GM23338 (cell line): ENCODE data around the gene ITPRID1. TPM values are rescaled to one million over a fixed set of nuclear protein-coding genes. Genes with fewer than 3 reads are reported as not detected.

Experiments
- ATAC-seq: fragments of 200-7000 bp; cut with Tn5 transposase; 3 replicates; pipeline ENCODE4 v1.9.1; 2020
- DNase-seq: peaks from one replicate; pipeline ENCODE4 v3.0.0-alpha.2; 2015; ENCODE audit warnings: low spot score
- H2AFZ ChIP-seq: fragments of 200-600 bp; sonication (generic); 2 replicates; pipeline ENCODE4 v1.8.0; 2016; ENCODE audit warnings: antibody characterized with exemption, mild to moderate bottlenecking, moderate library complexity
- H3F3A ChIP-seq: fragments of 200-600 bp; sonication (generic); replicated peaks from 2 replicates; pipeline ENCODE4 v1.8.0; 2017; ENCODE audit warnings: antibody characterized with exemption, mixed run types, low read depth
- H3K27ac ChIP-seq: fragments of 200-600 bp; sonication (generic); 2 replicates; pipeline ENCODE4 v1.6.1; 2016; ENCODE audit warnings: low read depth
- H3K27me3 ChIP-seq: fragments of 200-600 bp; sonication (generic); 2 replicates; pipeline ENCODE4 v1.8.0; 2016; ENCODE audit warnings: mild to moderate bottlenecking, mixed run types, moderate library complexity; ENCODE audit not compliant: insufficient read depth
- H3K36me3 ChIP-seq: fragments of 200-600 bp; sonication (generic); 2 replicates; pipeline ENCODE4 v1.8.0; 2016; ENCODE audit warnings: mild to moderate bottlenecking; ENCODE audit not compliant: insufficient read depth
- H3K4me1 ChIP-seq: fragments of 200-600 bp; sonication (generic); 2 replicates; pipeline ENCODE4 v1.8.0; 2016; ENCODE audit warnings: mild to moderate bottlenecking, moderate library complexity; ENCODE audit not compliant: insufficient read depth
- H3K4me2 ChIP-seq: fragments of 200-600 bp; sonication (generic); 2 replicates; pipeline ENCODE4 v1.7.1; 2017; ENCODE audit warnings: mixed run types
- H3K4me3 ChIP-seq: fragments of 200-600 bp; sonication (generic); 2 replicates; pipeline ENCODE4 v1.6.1; 2016; ENCODE audit warnings: mixed run types
- H3K79me2 ChIP-seq: fragments of 200-600 bp; sonication (generic); replicated peaks from 2 replicates; pipeline ENCODE4 v1.8.0; 2017; ENCODE audit warnings: mild to moderate bottlenecking; ENCODE audit not compliant: insufficient read depth
- H3K9me2 ChIP-seq: fragments of 200-600 bp; sonication (generic); 2 replicates; pipeline ENCODE4 v1.8.0; 2017; ENCODE audit not compliant: insufficient read depth
- H4K20me1 ChIP-seq: fragments of 200-600 bp; sonication (generic); replicated peaks from 2 replicates; pipeline ENCODE4 v1.8.0; 2017; ENCODE audit warnings: mild to moderate bottlenecking; ENCODE audit not compliant: insufficient read depth
- H3K27ac Mint-ChIP-seq: 2 replicates; pipeline ENCODE4 v1.8.0; 2020; ENCODE audit warnings: inconsistent platforms, mild to moderate bottlenecking, moderate library complexity, mixed read lengths
- H3K27me3 Mint-ChIP-seq: 3 replicates; pipeline ENCODE4 v1.8.0; 2022; ENCODE audit warnings: low read depth, mild to moderate bottlenecking, moderate library complexity, mixed read lengths, inconsistent platforms; ENCODE audit not compliant: insufficient read depth, poor library complexity
- H3K36me3 Mint-ChIP-seq: 3 replicates; pipeline ENCODE4 v1.8.0; 2021; ENCODE audit warnings: low read depth, mild to moderate bottlenecking, inconsistent platforms, moderate library complexity, mixed read lengths
- H3K4me1 Mint-ChIP-seq: 3 replicates; pipeline ENCODE4 v1.8.0; 2020; ENCODE audit warnings: mild to moderate bottlenecking, inconsistent platforms, mixed read lengths
- H3K4me3 Mint-ChIP-seq: 3 replicates; pipeline ENCODE4 v1.8.0; 2021; ENCODE audit warnings: moderate library complexity, mild to moderate bottlenecking, inconsistent platforms, mixed read lengths
- H3K9me3 Mint-ChIP-seq: 3 replicates; pipeline ENCODE4 v1.8.0; 2020; ENCODE audit warnings: moderate library complexity, mild to moderate bottlenecking, inconsistent platforms, mixed read lengths
- CREB1 ChIP-seq: fragments of 250-450 bp; sonication (Bioruptor Pico); IDR thresholded peaks from 2 replicates; pipeline ENCODE4 v1.5.0; 2020; ENCODE audit warnings: low read depth, mild to moderate bottlenecking, moderate library complexity
- CTCF ChIP-seq, 2 experiments: fragments of 200-600 bp in 1 of 2; sonication (generic) in 1 of 2; conservative IDR thresholded peaks; 2 replicates each; pipeline versions ENCODE4 v1.5.1 to v1.6.1; 2016 to 2017; ENCODE audit warnings: antibody characterized with exemption in 2 of 2, low read depth in 2 of 2, mild to moderate bottlenecking in 2 of 2, moderate library complexity in 1 of 2
- EZH2 ChIP-seq: fragments of 200-600 bp; sonication (generic); IDR thresholded peaks from one replicate; pipeline ENCODE4 v1.8.0; 2017; ENCODE audit warnings: antibody characterized with exemption, mild to moderate bottlenecking, low read depth; ENCODE audit not compliant: unreplicated experiment
- EZH2phosphoT487 ChIP-seq: fragments of 200-600 bp; sonication (generic); IDR thresholded peaks from one replicate; pipeline ENCODE4 v1.8.1; 2018; ENCODE audit warnings: antibody characterized with exemption; ENCODE audit not compliant: unreplicated experiment
- JUNB ChIP-seq: IDR thresholded peaks from one replicate; pipeline ENCODE4 v1.6.1; 2016; ENCODE audit warnings: antibody characterized with exemption; ENCODE audit not compliant: unreplicated experiment
- NANOG ChIP-seq: IDR thresholded peaks from 2 replicates; pipeline ENCODE4 v1.6.1; 2016; ENCODE audit warnings: antibody characterized with exemption, borderline replicate concordance
- POLR2AphosphoS5 ChIP-seq: IDR thresholded peaks from 2 replicates; pipeline ENCODE4 v1.6.1; 2016; ENCODE audit warnings: antibody characterized with exemption, low read depth
- REST ChIP-seq: IDR thresholded peaks from one replicate; pipeline ENCODE4 v1.6.1; 2018; ENCODE audit warnings: antibody characterized with exemption; ENCODE audit not compliant: unreplicated experiment
- STAT1 ChIP-seq: IDR thresholded peaks from one replicate; pipeline ENCODE4 v1.6.1; 2016; ENCODE audit warnings: antibody characterized with exemption; ENCODE audit not compliant: unreplicated experiment
- ZNF114 ChIP-seq: fragments of 250-450 bp; sonication (Bioruptor Pico); IDR thresholded peaks from 2 replicates; pipeline ENCODE4 v1.5.0; 2020; ENCODE audit warnings: mild to moderate bottlenecking, moderate library complexity
- ZNF331 ChIP-seq: fragments of 250-450 bp; sonication (Bioruptor Pico); IDR thresholded peaks from 2 replicates; pipeline ENCODE4 v1.5.0; 2020; ENCODE audit warnings: low read depth, mild to moderate bottlenecking, moderate library complexity
- polyA plus RNA-seq: library from polyadenylated mRNA; unstranded; fragments of >200 nt; fragmentation: Nextera tagmentation; extraction: Ambion mirVana; gene quantifications from 2 replicates; pipeline ENCODE4 v1.2.1, GENCODE V29; 2016
- total RNA-seq: library from RNA; depleted of rRNA; stranded (reverse); fragments of >200 nt; shearing (Covaris generic); gene quantifications from 2 replicates; pipeline ENCODE4 v1.2.3, GENCODE V29; 2014
- TF ChIP-seq, protein P1 (sequence below): fragments of 250-450 bp; sonication (Bioruptor Pico); IDR thresholded peaks from 2 replicates; pipeline ENCODE4 v1.5.0; 2020; ENCODE audit warnings: mild to moderate bottlenecking, moderate library complexity
- TF ChIP-seq, protein P2 (sequence below): IDR thresholded peaks from 2 replicates; pipeline ENCODE4 v1.6.1; 2016; ENCODE audit warnings: antibody characterized with exemption

Gene ITPRID1
- total and polyA plus RNA-seq, 2 experiments from 2014 or later: 0.05 to 0.45 TPM

DNA sequence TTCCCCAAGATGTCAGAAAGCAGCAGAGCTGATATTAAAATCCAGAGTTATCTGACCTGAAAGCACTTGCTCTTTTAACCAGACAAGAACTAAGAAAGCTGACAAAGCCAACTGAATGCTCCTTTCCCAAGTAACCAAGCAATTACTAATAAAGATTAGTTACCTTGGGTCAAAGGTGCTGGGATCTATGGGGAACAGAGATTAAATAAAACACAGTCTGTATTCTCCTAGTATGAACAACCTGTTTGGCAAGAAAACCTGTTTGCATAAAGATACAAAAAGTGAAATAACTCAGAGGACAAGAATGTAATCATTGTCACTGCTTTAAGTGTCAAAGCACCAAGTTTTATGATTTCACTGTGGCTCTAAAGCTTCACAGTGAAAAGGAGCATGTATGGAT, 35.7 kb downstream of the ITPRID1 start:
- Mint-ChIP-seq H3K36me3 (no peaks in the 10 kb centered on the region), H3K9me3 (no peaks in the 10 kb centered on the region), H3K4me1 (peaks cover 22% of the 10 kb centered on the region), H3K27me3 (no peaks in the 10 kb centered on the region), H3K4me3 (no peak overlapping the region), H3K27ac (no peak overlapping the region)
- Histone ChIP-seq H3K79me2 (no peaks in the 10 kb centered on the region), H2AFZ (no peak overlapping the region), H3K27me3 (no peaks in the 10 kb centered on the region), H3K36me3 (no peaks in the 10 kb centered on the region), H3F3A (no peaks in the 10 kb centered on the region), H3K4me2 (no peak overlapping the region), H3K9me2 (peaks cover 9% of the 10 kb centered on the region), H3K4me3 (no peak overlapping the region), H3K4me1 (peaks cover 18% of the 10 kb centered on the region), H3K27ac (no peak overlapping the region), H4K20me1 (no peaks in the 10 kb centered on the region)
- ATAC-seq (no peak), DNase-seq (no peak)
- TF ChIP-seq REST: no peak
- TF ChIP-seq EZH2: no peak
- TF ChIP-seq NANOG: no peak
- TF ChIP-seq JUNB: no peak
- no peak for TF ChIP-seq ZNF331
- TF ChIP-seq, protein P1, sequence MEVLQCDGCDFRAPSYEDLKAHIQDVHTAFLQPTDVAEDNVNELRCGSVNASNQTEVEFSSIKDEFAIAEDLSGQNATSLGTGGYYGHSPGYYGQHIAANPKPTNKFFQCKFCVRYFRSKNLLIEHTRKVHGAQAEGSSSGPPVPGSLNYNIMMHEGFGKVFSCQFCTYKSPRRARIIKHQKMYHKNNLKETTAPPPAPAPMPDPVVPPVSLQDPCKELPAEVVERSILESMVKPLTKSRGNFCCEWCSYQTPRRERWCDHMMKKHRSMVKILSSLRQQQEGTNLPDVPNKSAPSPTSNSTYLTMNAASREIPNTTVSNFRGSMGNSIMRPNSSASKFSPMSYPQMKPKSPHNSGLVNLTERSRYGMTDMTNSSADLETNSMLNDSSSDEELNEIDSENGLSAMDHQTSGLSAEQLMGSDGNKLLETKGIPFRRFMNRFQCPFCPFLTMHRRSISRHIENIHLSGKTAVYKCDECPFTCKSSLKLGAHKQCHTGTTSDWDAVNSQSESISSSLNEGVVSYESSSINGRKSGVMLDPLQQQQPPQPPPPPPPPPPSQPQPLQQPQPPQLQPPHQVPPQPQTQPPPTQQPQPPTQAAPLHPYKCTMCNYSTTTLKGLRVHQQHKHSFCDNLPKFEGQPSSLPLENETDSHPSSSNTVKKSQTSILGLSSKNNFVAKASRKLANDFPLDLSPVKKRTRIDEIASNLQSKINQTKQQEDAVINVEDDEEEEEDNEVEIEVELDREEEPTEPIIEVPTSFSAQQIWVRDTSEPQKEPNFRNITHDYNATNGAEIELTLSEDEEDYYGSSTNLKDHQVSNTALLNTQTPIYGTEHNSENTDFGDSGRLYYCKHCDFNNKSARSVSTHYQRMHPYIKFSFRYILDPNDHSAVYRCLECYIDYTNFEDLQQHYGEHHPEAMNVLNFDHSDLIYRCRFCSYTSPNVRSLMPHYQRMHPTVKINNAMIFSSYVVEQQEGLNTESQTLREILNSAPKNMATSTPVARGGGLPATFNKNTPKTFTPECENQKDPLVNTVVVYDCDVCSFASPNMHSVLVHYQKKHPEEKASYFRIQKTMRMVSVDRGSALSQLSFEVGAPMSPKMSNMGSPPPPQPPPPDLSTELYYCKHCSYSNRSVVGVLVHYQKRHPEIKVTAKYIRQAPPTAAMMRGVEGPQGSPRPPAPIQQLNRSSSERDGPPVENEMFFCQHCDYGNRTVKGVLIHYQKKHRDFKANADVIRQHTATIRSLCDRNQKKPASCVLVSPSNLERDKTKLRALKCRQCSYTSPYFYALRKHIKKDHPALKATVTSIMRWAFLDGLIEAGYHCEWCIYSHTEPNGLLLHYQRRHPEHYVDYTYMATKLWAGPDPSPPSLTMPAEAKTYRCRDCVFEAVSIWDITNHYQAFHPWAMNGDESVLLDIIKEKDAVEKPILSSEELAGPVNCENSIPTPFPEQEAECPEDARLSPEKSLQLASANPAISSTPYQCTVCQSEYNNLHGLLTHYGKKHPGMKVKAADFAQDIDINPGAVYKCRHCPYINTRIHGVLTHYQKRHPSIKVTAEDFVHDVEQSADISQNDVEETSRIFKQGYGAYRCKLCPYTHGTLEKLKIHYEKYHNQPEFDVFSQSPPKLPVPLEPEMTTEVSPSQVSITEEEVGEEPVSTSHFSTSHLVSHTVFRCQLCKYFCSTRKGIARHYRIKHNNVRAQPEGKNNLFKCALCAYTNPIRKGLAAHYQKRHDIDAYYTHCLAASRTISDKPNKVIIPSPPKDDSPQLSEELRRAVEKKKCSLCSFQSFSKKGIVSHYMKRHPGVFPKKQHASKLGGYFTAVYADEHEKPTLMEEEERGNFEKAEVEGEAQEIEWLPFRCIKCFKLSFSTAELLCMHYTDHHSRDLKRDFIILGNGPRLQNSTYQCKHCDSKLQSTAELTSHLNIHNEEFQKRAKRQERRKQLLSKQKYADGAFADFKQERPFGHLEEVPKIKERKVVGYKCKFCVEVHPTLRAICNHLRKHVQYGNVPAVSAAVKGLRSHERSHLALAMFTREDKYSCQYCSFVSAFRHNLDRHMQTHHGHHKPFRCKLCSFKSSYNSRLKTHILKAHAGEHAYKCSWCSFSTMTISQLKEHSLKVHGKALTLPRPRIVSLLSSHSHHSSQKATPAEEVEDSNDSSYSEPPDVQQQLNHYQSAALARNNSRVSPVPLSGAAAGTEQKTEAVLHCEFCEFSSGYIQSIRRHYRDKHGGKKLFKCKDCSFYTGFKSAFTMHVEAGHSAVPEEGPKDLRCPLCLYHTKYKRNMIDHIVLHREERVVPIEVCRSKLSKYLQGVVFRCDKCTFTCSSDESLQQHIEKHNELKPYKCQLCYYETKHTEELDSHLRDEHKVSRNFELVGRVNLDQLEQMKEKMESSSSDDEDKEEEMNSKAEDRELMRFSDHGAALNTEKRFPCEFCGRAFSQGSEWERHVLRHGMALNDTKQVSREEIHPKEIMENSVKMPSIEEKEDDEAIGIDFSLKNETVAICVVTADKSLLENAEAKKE (CRISPR knock-in tag): no peak
- no peak for TF ChIP-seq CREB1 (CRISPR knock-in tag)
- TF ChIP-seq, protein P2, sequence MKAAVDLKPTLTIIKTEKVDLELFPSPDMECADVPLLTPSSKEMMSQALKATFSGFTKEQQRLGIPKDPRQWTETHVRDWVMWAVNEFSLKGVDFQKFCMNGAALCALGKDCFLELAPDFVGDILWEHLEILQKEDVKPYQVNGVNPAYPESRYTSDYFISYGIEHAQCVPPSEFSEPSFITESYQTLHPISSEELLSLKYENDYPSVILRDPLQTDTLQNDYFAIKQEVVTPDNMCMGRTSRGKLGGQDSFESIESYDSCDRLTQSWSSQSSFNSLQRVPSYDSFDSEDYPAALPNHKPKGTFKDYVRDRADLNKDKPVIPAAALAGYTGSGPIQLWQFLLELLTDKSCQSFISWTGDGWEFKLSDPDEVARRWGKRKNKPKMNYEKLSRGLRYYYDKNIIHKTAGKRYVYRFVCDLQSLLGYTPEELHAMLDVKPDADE: no peak
- no peak for TF ChIP-seq STAT1
- TF ChIP-seq CTCF (conservative IDR thresholded peaks at IDR 0.05; ENCODE audit: low read depth in 2 of 2): no peak
- no peak for TF ChIP-seq POLR2AphosphoS5
- TF ChIP-seq ZNF114 (CRISPR knock-in tag): no peak
- TF ChIP-seq EZH2phosphoT487: no peak
